PFSK-1 (cell line): ENCODE results near the gene TMEM9.

Source experiments
- REST ChIP-seq, 2 experiments: IDR thresholded peaks; 2 replicates each; pipeline versions ENCODE4 v1.6.1 to v1.8.0; 2011 to 2012; ENCODE audit warnings: low read depth in 2 of 2, low read length in 2 of 2, control low read depth in 1 of 2, inconsistent platforms in 1 of 2, mild to moderate bottlenecking in 1 of 2, moderate library complexity in 1 of 2; ENCODE audit not compliant: insufficient read depth in 1 of 2
- SIN3A ChIP-seq: IDR thresholded peaks from 2 replicates; pipeline ENCODE4 v1.6.1; 2012; ENCODE audit warnings: mild to moderate bottlenecking, low read length, moderate library complexity, borderline replicate concordance; ENCODE audit not compliant: insufficient read depth

- TF ChIP-seq REST (IDR thresholded peaks at IDR 0.05; ENCODE audit: insufficient read depth in 1 of 2, low read depth in 2 of 2, low read length in 2 of 2) (no peak), SIN3A (no peak)
Measured at GRCh38 chr1:201122321-201122957, 31.8 kb downstream of the TMEM9 start.
